Heart left ventricle (tissue), 16 donors: ENCODE results near the gene SIVA1. TPM values are rescaled to one million over a fixed set of nuclear protein-coding genes. Genes with fewer than 3 reads are reported as not detected.

ENCODE experiments used
- ATAC-seq, 4 donors: fragments of 200-7000 bp; cut with Tn5 transposase; one replicate each; pipeline ENCODE4 v1.9.1; 2020 to 2022; ENCODE audit warnings: moderate library complexity in 4 of 4, mild to moderate bottlenecking in 3 of 4, moderate number of reproducible peaks in 1 of 4
- DNase-seq, 5 donors: peaks; one replicate each; pipeline ENCODE4 v3.0.0-alpha.2; 2020
- H3K27ac ChIP-seq, 12 donors: fragments of 200-600 bp; sonication (generic) in 4 of 12; one replicate each; pipeline versions ENCODE4 v1.5.0 to v1.8.0; 2016 to 2022; ENCODE audit warnings: mild to moderate bottlenecking in 2 of 12
- H3K27me3 ChIP-seq, 9 donors: fragments of 200-600 bp; sonication (generic) in 2 of 9; one replicate each; pipeline versions ENCODE4 v1.5.1 to v1.8.0; 2016 to 2022; ENCODE audit warnings: mild to moderate bottlenecking in 3 of 9
- H3K36me3 ChIP-seq, 9 donors: fragments of 200-600 bp; sonication (generic) in 2 of 9; one replicate each; pipeline versions ENCODE4 v1.5.0 to v1.8.0; 2018 to 2022; ENCODE audit warnings: mild to moderate bottlenecking in 2 of 9
- H3K4me1 ChIP-seq, 12 donors: fragments of 200-600 bp; sonication (generic) in 4 of 12; one replicate each; pipeline versions ENCODE4 v1.5.0 to v1.8.0; 2016 to 2022; ENCODE audit warnings: mild to moderate bottlenecking in 3 of 12
- H3K4me3 ChIP-seq, 12 donors: fragments of 200-600 bp; sonication (generic) in 4 of 12; one replicate each; pipeline versions ENCODE4 v1.5.0 to v1.8.0; 2017 to 2022; ENCODE audit warnings: mild to moderate bottlenecking in 9 of 12, moderate library complexity in 4 of 12
- H3K9me3 ChIP-seq, 12 donors: fragments of 200-600 bp; sonication (generic) in 4 of 12; one replicate each; pipeline versions ENCODE4 v1.5.0 to v1.8.0; 2016 to 2022; ENCODE audit warnings: mild to moderate bottlenecking in 1 of 12
- CTCF ChIP-seq, 12 donors: fragments of 200-600 bp; sonication (generic) in 4 of 12; IDR thresholded peaks; one replicate each; pipeline versions ENCODE4 v1.5.0 to v1.8.0; 2018 to 2022; ENCODE audit warnings: antibody characterized with exemption in 12 of 12, mild to moderate bottlenecking in 5 of 12
- POLR2A ChIP-seq, 2 donors: fragments of 450-650 bp; IDR thresholded peaks; one replicate each; pipeline ENCODE4 v1.6.1; 2017; ENCODE audit warnings: antibody characterized with exemption in 2 of 2, mild to moderate bottlenecking in 2 of 2, moderate library complexity in 2 of 2
- WGBS, 4 donors: extraction: QIAGEN DNeasy Blood & Tissue Kit in 2 of 4; methylation state at CpG; one replicate each; pipeline versions ENCODE4 v1.1.5 to v1.1.7; 2013 to 2018; 5-methylcytosine and 5-hydroxymethylcytosine counted together
- intact Hi-C, 10 donors: fragments of 100-400 bp; cut with DNase I; formaldehyde crosslinking; loops; one replicate each; pipeline versions ENCODE4 v1.11.1 to v1.14.2; 2022
- polyA plus RNA-seq, 2 donors: library from polyadenylated mRNA; stranded (reverse); fragments of 200-250 nt; gene quantifications; one replicate each; pipeline ENCODE4 v1.2.3, GENCODE V29; 2013
- total RNA-seq, 9 donors: library from RNA; depleted of rRNA in 2 of 9; stranded (reverse); fragments of >200 nt in 2 of 9; fragmentation: NEBNext Ultra II Directional in 3 of 9; extraction: Animal tissue kit (Norgen Biotek cat#: 25700) in 3 of 9; gene quantifications; one replicate each; pipeline versions ENCODE4 v1.1.0 to v1.2.4, GENCODE V29; 2016 to 2023
- donor health status: ischemic (EF 13 %, LVEDD 7.1; RV severe dilation, severe dysfunction).
- donor health status: healthy with polysubstance abuse.
- donor health status: DM: no; HTN: yes; CAD: no.
- donor health status: DM: no; HTN: no; CAD: no.
- donor health status: ischemic (EF 25% LVEDD 6.9; RV normal size, moderate dysfunction).
- donor health status: ischemic (EF 25% LVEDD 5.7; RV mildly dilated, moderate dysfunction).
- donor health status: healthy.
- donor health status: DM: yes; HTN: yes; CAD: no.
- donor health status: ischemic (EF 35%, LVEDD 5.7; RV mildly dilated, moderate dysfunction).
- donor health status: nonischemic (EF 11% LVEDD 7.7; RV severe dilation, severe dysfunction).
- donor health status: DM: yes; HTN: yes; CAD: no.
- donor health status: PGD.
- donor health status: ischemic (EF 29% LVEDD 5.4; RV normal size, mild dysfunction).
- donor health status: nonischemic (EF 23%, LVEDD 6.1; RV moderate dilation, normal function).

SIVA1 gene
- total and polyA plus RNA-seq, 11 donors: 41.0 to 203 (median 57.4) TPM

- 87 to 90% (median 89%) methylated on average over 27 to 32 of the region's 32 CpGs for WGBS, 4 donors
- DNase-seq (peak in 3 of 5 donors; percentile 21 to 46 (median 25)), ATAC-seq (no peak)
- no peak overlapping the region for H3K4me3 ChIP-seq
- peaks cover 0 to 11% (median 0%) of the 10 kb centered on the region in 12 donors for H3K4me1 ChIP-seq
- H3K27ac ChIP-seq: no peak overlapping the region
- H3K36me3 ChIP-seq: peaks cover 0 to 77% (median 55%) of the 10 kb centered on the region in 9 donors
- H3K27me3 ChIP-seq: no peaks in the 10 kb centered on the region
- H3K9me3 ChIP-seq: no peaks in the 10 kb centered on the region
- no peak for TF ChIP-seq CTCF (IDR thresholded peaks at IDR 0.05)
- no peak for TF ChIP-seq POLR2A (IDR thresholded peaks at IDR 0.05)
- intact Hi-C loops: no loop called here
These were observed 10.1 kb upstream of the SIVA1 start for GRCh38 chr14:104742586-104743455.

GRCh38 chr14:104743461-104744380 is 9.2 kb upstream of the SIVA1 start:
- intact Hi-C loops: no loop called here
- Histone ChIP-seq H3K27me3 (no peaks in the 10 kb centered on the region), H3K27ac (no peak overlapping the region), H3K4me3 (no peak overlapping the region), H3K36me3 (peaks cover 0 to 73% (median 55%) of the 10 kb centered on the region in 9 donors), H3K4me1 (peaks cover 0 to 11% (median 0%) of the 10 kb centered on the region in 12 donors), H3K9me3 (no peaks in the 10 kb centered on the region)
- TF ChIP-seq POLR2A (IDR thresholded peaks at IDR 0.05) (no peak), CTCF (IDR thresholded peaks at IDR 0.05) (no peak)
- 86 to 89% (median 87%) methylated on average over 18 to 28 of the region's 28 CpGs for WGBS, 4 donors
- ATAC-seq (no peak), DNase-seq (peak in 3 of 5 donors; percentile 17 to 54 (median 21))

DNA sequence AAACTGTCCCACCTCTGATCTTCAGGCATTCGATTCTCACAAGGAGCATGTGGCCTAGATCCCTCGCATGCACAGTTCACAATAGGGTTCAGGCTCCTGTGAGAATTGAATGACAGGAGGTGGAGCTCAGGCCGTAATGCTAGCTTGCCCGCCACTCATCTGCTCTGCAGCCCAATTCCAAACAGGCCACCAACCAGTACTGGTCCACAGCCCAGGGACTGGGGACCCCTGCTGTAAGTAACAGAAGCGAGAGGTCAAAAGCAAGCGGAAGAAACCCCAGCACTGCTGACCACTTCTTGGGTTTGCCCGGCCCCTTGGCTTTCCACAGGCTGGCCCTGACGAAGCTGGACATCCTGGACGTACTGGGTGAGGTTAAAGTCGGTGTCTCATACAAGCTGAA is 8.5 kb upstream of the SIVA1 start:
- intact Hi-C loops: no loop called here
- Histone ChIP-seq H3K9me3 (no peaks in the 10 kb centered on the region), H3K4me1 (peaks cover 0 to 18% (median 2%) of the 10 kb centered on the region in 12 donors), H3K27ac (no peak overlapping the region), H3K36me3 (peaks cover 0 to 69% (median 53%) of the 10 kb centered on the region in 9 donors), H3K27me3 (no peaks in the 10 kb centered on the region), H3K4me3 (no peak overlapping the region)
- DNase-seq: peak in 2 of 5 donors; percentile 14 to 15
- no peak for ATAC-seq
- WGBS, 4 donors: 92 to 97% (median 93%) methylated on average over 10 of the region's 10 CpGs
- TF ChIP-seq CTCF (IDR thresholded peaks at IDR 0.05): no peak
- no peak for TF ChIP-seq POLR2A (IDR thresholded peaks at IDR 0.05)
